ENCODE results near the gene XXYLT1. TPM values are rescaled to one million over a fixed set of nuclear protein-coding genes. Genes with fewer than 3 reads are reported as not detected.

Gene XXYLT1
- total and polyA plus RNA-seq, 9 of the 15 experiments (the other 6 are each of a cell fraction or from before 2014, with no cell fraction given) = 1.9 to 18.9 (median 15.0) TPM

- no peak for TF ChIP-seq GTF3C2 (IDR thresholded peaks at IDR 0.05; ENCODE audit: borderline replicate concordance, extremely low read depth, insufficient read length)
- TF ChIP-seq ATF4 (CRISPR knock-in tag; IDR thresholded peaks at IDR 0.05) = peak; percentile 19; the same call in 1 of the 2 replicates
- peak; percentile 52 for TF ChIP-seq CBFA2T2 (conservative IDR thresholded peaks at IDR 0.05)
- no peak for TF ChIP-seq ATF7 (IDR thresholded peaks at IDR 0.05)
- TF ChIP-seq NR2F6 (CRISPR knock-in tag; IDR thresholded peaks at IDR 0.05) = no peak
- TF ChIP-seq NFE2L1 (tag; IDR thresholded peaks at IDR 0.05; ENCODE audit: borderline replicate concordance, low read depth) = no peak
- no peak for TF ChIP-seq NRF1 (conservative IDR thresholded peaks at IDR 0.05 in 1 of 2, IDR thresholded peaks at IDR 0.05 in 1 of 2)
- no peak for TF ChIP-seq THRB (CRISPR knock-in tag; conservative IDR thresholded peaks at IDR 0.05)
- TF ChIP-seq GTF2E2 (tag; IDR thresholded peaks at IDR 0.05) = no peak
- no peak for TF ChIP-seq FIP1L1 (IDR thresholded peaks at IDR 0.05; ENCODE audit: low read depth, low read length, poor library complexity, severe bottlenecking)
- TF ChIP-seq PTBP1 (IDR thresholded peaks at IDR 0.05; ENCODE audit: low read depth, low read length) = no peak
- TF ChIP-seq IRF2 (CRISPR knock-in tag; IDR thresholded peaks at IDR 0.05) = no peak
- no peak for TF ChIP-seq HSF4 (CRISPR knock-in tag; IDR thresholded peaks at IDR 0.05; ENCODE audit: borderline replicate concordance)
- no peak for TF ChIP-seq ATF3 (IDR thresholded peaks at IDR 0.05)
- TF ChIP-seq ATF3 (CRISPR knock-in tag; conservative IDR thresholded peaks at IDR 0.05) = no peak
- TF ChIP-seq FUS (optimal IDR thresholded peaks at IDR 0.05; ENCODE audit: low read depth, low read length) = no peak
- no peak for TF ChIP-seq ZNF124 (CRISPR knock-in tag; IDR thresholded peaks at IDR 0.05)
- no peak for TF ChIP-seq SNRNP70 (optimal IDR thresholded peaks at IDR 0.05; ENCODE audit: low read depth, low read length)
- no peak for TF ChIP-seq CBX5 (IDR thresholded peaks at IDR 0.05; ENCODE audit: borderline replicate concordance, low read depth)
- TF ChIP-seq RUNX1 (IDR thresholded peaks at IDR 0.05; ENCODE audit: low read depth) = no peak
- TF ChIP-seq SAP30 (IDR thresholded peaks at IDR 0.05; ENCODE audit: borderline replicate concordance, insufficient read depth, low read depth, low read length, poor library complexity, severe bottlenecking) = no peak
- TF ChIP-seq ZNF24 (IDR thresholded peaks at IDR 0.05) = no peak
- TF ChIP-seq ARID2 (IDR thresholded peaks at IDR 0.05) = no peak
Observed at GRCh38 chr3:195162033-195162669, 108.8 kb downstream of the XXYLT1 start (continued).

Measured in K562 (cell line).